GM12891 (cell line): ENCODE data around the gene CCNL2.

Experiments
- DNase-seq: peaks from one replicate; pipeline ENCODE4 v3.0.0; 2011; ENCODE audit warnings: low spot score; ENCODE audit not compliant: insufficient read length
- FAIRE-seq: peaks from 2 replicates; lab custom pipeline; 2011; peaks lifted over from hg19 to GRCh38; lab: Jason Lieb, UNC
- PAX5 ChIP-seq: IDR thresholded peaks from 2 replicates; pipeline ENCODE4 v1.6.1; 2011; ENCODE audit warnings: low read length, moderate library complexity, mild to moderate bottlenecking; ENCODE audit not compliant: insufficient read depth, severe bottlenecking
- POLR2A ChIP-seq: IDR thresholded peaks from 2 replicates; pipeline ENCODE4 v1.6.1; 2011; ENCODE audit warnings: low read depth, low read length, control low read depth
- POLR2AphosphoS5 ChIP-seq: IDR thresholded peaks from 2 replicates; pipeline ENCODE4 v1.6.1; 2011; ENCODE audit warnings: low read depth, low read length, control low read depth
- POU2F2 ChIP-seq: IDR thresholded peaks from 2 replicates; pipeline ENCODE4 v1.6.1; 2011; ENCODE audit warnings: low read depth, mild to moderate bottlenecking, control low read depth, low read length, moderate library complexity
- SPI1 ChIP-seq: IDR thresholded peaks from 2 replicates; pipeline ENCODE4 v1.6.1; 2011; ENCODE audit warnings: low read depth, low read length, control low read depth
- TAF1 ChIP-seq: IDR thresholded peaks from 2 replicates; pipeline ENCODE4 v1.6.1; 2011; ENCODE audit warnings: low read depth, low read length, control low read depth

CCNL2 gene

DNA sequence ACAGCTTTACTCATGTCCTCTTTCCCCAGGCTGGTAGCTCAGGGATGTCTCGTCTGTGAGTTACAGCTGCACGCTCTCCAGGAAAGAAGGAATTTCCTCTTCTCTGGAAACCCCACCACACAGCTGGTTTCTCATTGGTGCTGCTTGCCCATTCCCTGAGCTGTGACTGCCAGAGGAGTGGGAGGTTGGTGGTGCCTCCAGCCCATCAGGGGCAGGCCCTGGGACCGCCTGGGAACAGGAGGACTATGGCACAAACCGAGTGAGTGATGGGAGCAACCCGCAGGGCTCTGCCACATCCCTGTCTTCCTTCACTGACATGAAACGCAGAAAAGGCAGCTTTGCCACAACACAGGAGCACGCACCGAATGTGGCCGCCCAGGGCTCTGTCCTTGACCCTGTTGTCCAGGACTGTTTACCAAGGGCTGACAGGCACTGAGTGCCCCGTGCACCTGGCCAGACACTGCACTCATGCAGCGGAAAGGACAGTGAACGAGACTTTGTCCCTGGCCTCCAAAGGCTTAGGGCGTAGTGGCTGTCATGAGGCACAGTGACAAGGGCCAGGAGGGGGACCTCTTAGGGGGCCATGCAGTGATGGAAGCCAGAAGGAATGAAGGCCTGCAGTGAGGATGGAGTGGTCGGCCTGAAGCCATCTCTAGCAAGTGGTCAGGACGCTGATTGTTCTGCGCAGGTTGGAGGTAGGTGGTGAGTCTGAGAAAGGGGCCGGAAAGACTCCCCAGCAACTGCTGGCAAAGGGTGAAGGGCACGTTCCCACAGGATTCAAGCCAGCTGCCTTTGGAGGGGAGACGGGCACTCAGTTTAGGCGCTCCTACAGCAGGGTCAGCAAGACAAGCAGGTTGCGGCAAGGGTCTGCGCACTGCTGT is 1.7 kb upstream of the CCNL2 start:
- TF ChIP-seq POU2F2 = peak; percentile 21; the same call in 1 of the 2 replicates
- no peak for TF ChIP-seq PAX5
- 0 out of 2 replicates have a peak, but pooled peaks have one; percentile 29 for TF ChIP-seq POLR2A
- TF ChIP-seq SPI1 = no peak
- TF ChIP-seq POLR2AphosphoS5 = peak; percentile 27
- 0 out of 2 replicates have a peak, but pooled peaks have one; percentile 0 for TF ChIP-seq TAF1
- no peak for FAIRE-seq
- no peak for DNase-seq

DNA sequence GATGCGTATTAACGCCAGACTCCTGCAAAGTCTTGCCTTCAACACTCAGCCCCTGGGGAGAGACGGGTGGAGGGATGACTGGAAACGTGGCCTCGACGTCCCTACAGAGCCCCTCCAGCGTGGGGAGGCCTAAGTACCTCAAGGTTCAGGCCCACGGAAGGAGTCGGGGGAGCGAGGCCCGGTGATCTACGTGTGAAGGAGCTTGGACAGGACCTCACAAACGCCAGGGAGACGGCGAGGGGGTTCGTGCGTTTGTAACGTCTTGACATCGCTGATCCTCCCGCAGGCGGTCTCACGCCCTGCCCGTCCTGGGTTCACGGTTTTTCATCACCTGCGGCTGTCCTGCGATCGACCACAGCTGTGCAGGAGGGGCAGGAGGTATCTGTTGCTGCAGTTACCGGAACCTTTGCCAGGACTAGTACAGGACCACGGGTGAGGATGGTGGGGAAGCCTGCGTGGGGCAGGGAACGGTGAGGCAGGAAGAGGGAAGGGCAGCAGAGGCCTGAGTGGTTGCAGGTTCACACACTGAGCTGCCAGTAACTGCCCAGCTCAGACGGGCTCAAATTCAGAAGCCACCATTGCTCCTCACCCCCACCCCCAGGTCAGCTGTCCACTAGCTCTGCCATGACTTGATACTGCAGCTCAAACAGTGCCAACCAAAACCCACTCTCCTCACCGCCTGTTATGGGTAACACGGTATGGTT is 889 bp upstream of the CCNL2 start:
- peak; percentile 66 for FAIRE-seq
- DNase-seq = no peak
- TF ChIP-seq TAF1 (0 out of 2 replicates have a peak, but pooled peaks have one; percentile 20), POLR2AphosphoS5 (peak; percentile 65), PAX5 (no peak)

DNA sequence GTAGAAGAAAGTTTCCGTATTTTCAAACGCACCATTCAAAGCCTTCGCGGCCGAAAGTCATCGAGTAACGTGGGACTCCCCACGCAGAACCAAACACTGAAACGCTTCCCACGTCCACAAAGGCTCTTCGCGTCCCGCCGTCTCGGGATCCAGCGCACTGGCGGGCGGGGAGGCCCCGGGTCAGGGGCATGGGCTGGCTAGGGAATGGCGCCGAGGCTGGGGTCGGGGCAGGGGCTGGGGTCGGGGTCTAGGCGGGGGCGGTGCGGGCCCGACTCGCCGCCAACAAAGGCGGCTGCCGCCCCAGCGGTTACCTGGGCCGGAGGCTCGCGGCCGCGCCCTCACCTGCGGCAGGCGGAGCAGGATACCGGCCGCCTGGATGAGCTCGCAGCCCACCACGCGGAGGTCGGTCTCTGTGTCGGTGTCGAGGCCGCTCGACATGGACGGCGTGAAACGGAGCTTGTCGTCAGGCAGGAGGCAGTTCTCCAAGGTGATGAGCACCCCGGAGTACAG is 403 bp downstream of the CCNL2 start:
- FAIRE-seq = no peak
- DNase-seq = no peak
- no peak for TF ChIP-seq SPI1
- no peak for TF ChIP-seq POLR2A
- no peak for TF ChIP-seq TAF1
- TF ChIP-seq POU2F2 = no peak
- no peak for TF ChIP-seq PAX5
- TF ChIP-seq POLR2AphosphoS5 = no peak

DNA sequence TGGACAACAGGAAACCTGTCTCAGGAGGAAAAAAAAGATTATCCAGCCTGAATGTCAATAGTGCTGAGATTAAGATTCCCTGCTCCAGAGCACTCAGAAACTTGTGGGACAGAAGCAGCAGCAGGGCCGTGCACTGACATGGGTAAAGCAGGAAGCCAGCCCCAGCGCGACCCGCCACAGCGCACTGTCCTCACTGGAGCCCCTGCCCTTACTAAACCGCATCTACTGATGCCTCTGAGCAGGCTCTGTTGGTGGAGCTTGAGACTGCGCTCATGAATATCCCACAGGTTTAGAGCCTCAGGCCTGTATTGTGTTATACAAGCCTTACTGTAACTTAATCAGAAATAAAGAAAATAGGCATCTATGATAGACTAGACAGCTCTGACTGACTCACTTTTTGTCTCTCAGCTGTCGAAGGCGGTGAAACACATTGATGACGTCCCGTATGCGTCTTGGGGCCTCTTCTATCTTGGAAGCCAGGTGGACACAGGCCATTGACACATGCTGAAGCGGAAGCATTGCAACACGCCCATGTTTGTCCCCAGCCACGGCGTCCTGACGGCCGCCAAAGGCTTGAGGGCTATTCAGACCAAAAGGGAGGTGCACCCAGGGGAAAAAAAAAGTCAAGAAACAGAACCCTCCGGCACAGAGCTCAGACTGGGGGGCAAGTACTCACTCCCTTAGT is 1.2 kb downstream of the CCNL2 start:
- TF ChIP-seq SPI1 = no peak
- no peak for TF ChIP-seq POLR2A
- no peak for TF ChIP-seq POLR2AphosphoS5
- no peak for TF ChIP-seq TAF1
- no peak for TF ChIP-seq PAX5
- TF ChIP-seq POU2F2 = no peak
- FAIRE-seq = no peak
- no peak for DNase-seq

GRCh38 chr1:1395166-1395565 is 4.0 kb downstream of the CCNL2 start:
- TF ChIP-seq POLR2A (no peak), PAX5 (no peak), POU2F2 (no peak), TAF1 (no peak), SPI1 (no peak), POLR2AphosphoS5 (no peak)
- FAIRE-seq = no peak
- DNase-seq = no peak

DNA sequence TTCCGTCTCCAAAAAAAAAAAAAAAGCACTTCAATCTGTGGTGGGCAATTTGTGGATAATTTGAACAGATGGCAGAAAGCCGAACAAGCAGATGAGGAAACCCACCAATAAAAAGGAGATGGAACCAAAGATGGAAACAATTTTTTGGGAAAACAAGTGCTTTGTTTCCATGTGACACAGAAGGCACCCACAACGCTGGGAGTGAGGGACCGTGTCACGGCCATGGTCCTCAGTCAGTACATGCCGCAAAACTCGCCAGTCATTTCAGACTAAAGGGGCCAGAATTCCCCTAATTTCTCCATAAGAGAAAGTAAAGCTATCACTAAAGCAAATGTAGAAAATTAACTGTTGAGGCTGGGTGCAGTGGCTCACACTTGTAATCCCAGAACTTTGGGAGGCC is 5.0 kb downstream of the CCNL2 start:
- DNase-seq (no peak), FAIRE-seq (no peak)
- TF ChIP-seq POU2F2 (no peak), TAF1 (no peak), POLR2AphosphoS5 (no peak), PAX5 (no peak), POLR2A (no peak), SPI1 (no peak)

DNA sequence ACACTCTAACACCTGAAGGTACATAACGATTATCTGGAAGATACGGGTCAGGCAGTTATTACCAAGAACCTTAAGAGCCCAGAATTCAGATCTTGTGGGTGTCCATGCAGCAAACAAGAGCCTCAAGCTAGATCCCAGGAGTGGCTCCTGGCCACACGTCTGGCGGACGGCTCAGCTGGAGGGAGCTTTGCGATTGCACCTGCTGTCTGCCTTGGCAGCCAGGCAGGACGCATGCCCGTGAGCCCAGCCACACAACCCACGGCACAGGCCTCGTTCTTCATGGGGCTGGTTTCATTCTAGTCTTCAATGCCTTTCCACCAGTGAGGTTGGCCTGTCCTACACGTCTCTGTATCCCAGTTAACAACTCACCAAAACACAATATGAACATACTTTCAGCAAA is 5.7 kb downstream of the CCNL2 start:
- TF ChIP-seq PAX5 (no peak), TAF1 (no peak), POU2F2 (no peak), POLR2A (no peak), SPI1 (no peak), POLR2AphosphoS5 (no peak)
- no peak for FAIRE-seq
- no peak for DNase-seq

DNA sequence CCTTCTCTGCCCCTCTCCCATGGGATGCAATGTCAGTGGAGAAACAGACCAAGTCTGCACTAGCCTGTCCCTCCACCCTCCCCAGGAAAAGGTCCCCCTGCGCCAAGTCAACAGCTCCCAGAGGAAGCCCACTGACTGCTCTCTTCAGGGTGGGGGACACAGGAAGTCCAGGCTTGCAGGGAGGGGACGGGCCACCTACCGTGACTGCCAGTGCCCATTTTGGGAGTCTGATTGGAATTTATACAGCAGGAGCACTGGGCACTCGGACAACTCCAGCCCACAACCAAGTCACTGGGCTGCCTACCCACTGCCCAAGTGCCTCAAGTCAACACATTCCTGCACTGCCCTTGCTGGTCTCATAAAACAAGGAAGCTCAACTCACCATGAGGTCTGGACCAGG is 6.1 kb downstream of the CCNL2 start:
- FAIRE-seq (no peak), DNase-seq (no peak)
- TF ChIP-seq PAX5 (no peak), POLR2AphosphoS5 (0 out of 2 replicates have a peak, but pooled peaks have one; percentile 23)

DNA sequence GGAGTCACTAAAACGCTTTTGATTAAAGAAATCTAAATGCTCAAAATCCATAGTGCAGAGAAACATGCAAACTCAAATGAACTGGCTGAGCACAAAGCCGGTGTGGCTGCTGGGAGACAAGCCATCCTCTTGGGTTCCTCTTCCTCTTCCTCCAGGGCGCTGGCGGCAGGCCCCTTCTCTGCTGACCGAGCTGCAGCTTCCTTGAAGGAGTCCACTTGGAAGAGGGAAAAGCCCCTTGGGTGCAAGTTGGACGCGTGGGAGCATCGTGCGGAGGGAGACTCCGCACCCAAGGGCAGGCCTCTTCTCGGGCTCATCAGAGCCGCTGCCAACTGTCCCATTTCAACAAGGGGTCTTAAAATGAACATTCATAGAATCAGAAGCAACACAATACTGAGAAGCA is 7.9 kb downstream of the CCNL2 start:
- no peak for DNase-seq
- no peak for TF ChIP-seq PAX5
- no peak for TF ChIP-seq POLR2AphosphoS5
- TF ChIP-seq TAF1 = no peak
- TF ChIP-seq SPI1 = no peak
- no peak for TF ChIP-seq POLR2A
- no peak for TF ChIP-seq POU2F2
- no peak for FAIRE-seq
